Endothelial cell of umbilical vein (primary cell): ENCODE measurements around the gene SSH2. TPM values are rescaled to one million over a fixed set of nuclear protein-coding genes. Genes with fewer than 3 reads are reported as not detected.

Source experiments
- BruUV-seq: library from RNA; stranded (reverse); fragments of 400-500 nt; replicated peaks from 2 replicates; lab custom pipeline; 2021; lab: Mats Ljungman, UMichigan
- CTCF ChIA-PET: fragments of 300-600, 350-600 bp; sonication (Branson Sonifier 250); formaldehyde crosslinking; loops from one replicate; lab custom pipeline; 2021; ENCODE audit warnings: antibody characterized with exemption, inconsistent platforms; lab: Charles Lee
- POLR2A ChIA-PET: fragments of 300-600, 350-600 bp; sonication (Branson Sonifier 250); formaldehyde crosslinking; loops from one replicate; lab custom pipeline; 2021; ENCODE audit warnings: antibody characterized with exemption, inconsistent platforms; lab: Charles Lee
- DNase-seq: peaks from one replicate; pipeline ENCODE4 v3.0.0-alpha.2; 2011; ENCODE audit warnings: low read depth, low spot score
- FAIRE-seq: peaks from 2 replicates; lab custom pipeline; 2011; peaks lifted over from hg19 to GRCh38; lab: Jason Lieb, UNC
- H2AFZ ChIP-seq: 2 replicates; pipeline ENCODE4 v1.6.0; 2012; ENCODE audit warnings: low read depth, low read length, control low read depth, inconsistent platforms
- H3K27ac ChIP-seq: 2 replicates; pipeline ENCODE4 v1.5.1; 2011; ENCODE audit warnings: low read depth, mild to moderate bottlenecking, control low read depth, low read length, moderate library complexity; ENCODE audit not compliant: insufficient read depth
- H3K27me3 ChIP-seq, 2 experiments: 2 replicates each; pipeline versions ENCODE4 v1.6.0 to v1.6.1; 2011; ENCODE audit warnings: low read length in 2 of 2, mixed read lengths in 1 of 2; ENCODE audit not compliant: control insufficient read depth in 2 of 2, insufficient read depth in 2 of 2
- H3K36me3 ChIP-seq, 2 experiments: 2 replicates in 1 of 2; 3 replicates in 1 of 2; pipeline ENCODE4 v1.5.1; 2011; ENCODE audit warnings: low read length in 2 of 2, mild to moderate bottlenecking in 1 of 2, moderate library complexity in 1 of 2; ENCODE audit not compliant: control insufficient read depth in 2 of 2, insufficient read depth in 2 of 2; ENCODE audit errors: extremely low read depth in 1 of 2
- H3K4me1 ChIP-seq: 3 replicates; pipeline ENCODE4 v1.5.1; 2011; ENCODE audit warnings: mild to moderate bottlenecking, low read length; ENCODE audit not compliant: control insufficient read depth, insufficient read depth; ENCODE audit errors: extremely low read depth
- H3K4me2 ChIP-seq: 2 replicates; pipeline ENCODE4 v1.6.1; 2011; ENCODE audit warnings: low read length, control low read depth, mixed read lengths; ENCODE audit not compliant: insufficient read depth
- H3K4me3 ChIP-seq, 3 experiments: fragments of 200-600 bp in 1 of 3; sonication (generic), shearing (Covaris generic) in 1 of 3; replicated peaks in 1 of 3; 2 replicates each; pipeline ENCODE4 v1.5.1; 2011 to 2016; ENCODE audit warnings: control low read depth in 3 of 3, low read length in 3 of 3, mild to moderate bottlenecking in 2 of 3, inconsistent platforms in 1 of 3, low read depth in 1 of 3, moderate library complexity in 1 of 3; ENCODE audit not compliant: insufficient read depth in 1 of 3
- H3K79me2 ChIP-seq: 2 replicates; pipeline ENCODE4 v1.6.0; 2012; ENCODE audit warnings: low read length, inconsistent platforms; ENCODE audit not compliant: control insufficient read depth, insufficient read depth
- H3K9ac ChIP-seq: replicated peaks from 2 replicates; pipeline ENCODE3; 2011; ENCODE audit warnings: low read length, control low read depth; ENCODE audit not compliant: insufficient read depth; ENCODE audit errors: extremely low read depth
- H3K9me1 ChIP-seq: replicated peaks from 3 replicates; pipeline ENCODE4 v1.6.0; 2011; ENCODE audit warnings: mild to moderate bottlenecking, low read length; ENCODE audit not compliant: control insufficient read depth, insufficient read depth; ENCODE audit errors: extremely low read depth
- H3K9me3 ChIP-seq: replicated peaks from 2 replicates; pipeline ENCODE4 v1.5.1; 2012; ENCODE audit warnings: low read length, inconsistent platforms; ENCODE audit not compliant: control insufficient read depth, insufficient read depth
- H4K20me1 ChIP-seq: replicated peaks from 2 replicates; pipeline ENCODE3; 2011; ENCODE audit warnings: mild to moderate bottlenecking, low read length; ENCODE audit not compliant: control insufficient read depth, insufficient read depth; ENCODE audit errors: extremely low read depth
- EZH2 ChIP-seq: IDR thresholded peaks from 2 replicates; pipeline ENCODE4 v1.6.1; 2012; ENCODE audit warnings: borderline replicate concordance, low read depth, mild to moderate bottlenecking, moderate library complexity, low read length, inconsistent platforms; ENCODE audit not compliant: severe bottlenecking
- FOS ChIP-seq: IDR thresholded peaks from 2 replicates; pipeline ENCODE4 v1.6.1; 2011; ENCODE audit warnings: mild to moderate bottlenecking, low read length, moderate library complexity, borderline replicate concordance; ENCODE audit not compliant: insufficient read depth
- GATA2 ChIP-seq: IDR thresholded peaks from 2 replicates; pipeline ENCODE4 v1.7.0; 2011; ENCODE audit warnings: low read depth, mild to moderate bottlenecking, moderate library complexity, mixed read lengths, low read length; ENCODE audit not compliant: insufficient read length, insufficient read depth
- JUN ChIP-seq: IDR thresholded peaks from 2 replicates; pipeline ENCODE4 v1.6.1; 2011; ENCODE audit warnings: borderline replicate concordance, low read depth; ENCODE audit not compliant: insufficient read length, insufficient read depth
- MYC ChIP-seq: IDR thresholded peaks from one replicate; pipeline ENCODE4 v1.6.1; 2011; ENCODE audit warnings: mild to moderate bottlenecking, low read depth, low read length
- POLR2A ChIP-seq: IDR thresholded peaks from 2 replicates; pipeline ENCODE4 v1.6.1; 2012; ENCODE audit warnings: low read depth, mild to moderate bottlenecking, control low read depth, low read length
- POLR2AphosphoS5 ChIP-seq: IDR thresholded peaks from 2 replicates; pipeline ENCODE4 v1.6.1; 2012; ENCODE audit warnings: low read depth, mild to moderate bottlenecking, control low read depth, low read length, moderate library complexity; ENCODE audit not compliant: insufficient read depth
- dilution Hi-C: fragments of 300-500 bp; cut with MboI; formaldehyde crosslinking; loops from one replicate; pipeline ENCODE4 v1.15.0; 2019; ENCODE audit warnings: low sequenced_read_pairs; ENCODE audit not compliant: extremely low pct_ligation_motif_present
- intact Hi-C: fragments of 100-400 bp; cut with micrococcal nuclease; formaldehyde crosslinking; loops from one replicate; pipeline ENCODE4 v1.10.0; 2022
- polyA plus RNA-seq, 4 experiments: library from polyadenylated mRNA; depleted of rRNA in 3 of 4; stranded (reverse) in 3 of 4; unstranded in 1 of 4; fragments of >200 nt; gene quantifications; 2 replicates each; pipeline versions ENCODE4 v1.2.1 to v1.2.3, GENCODE V29; 2011 to 2012; ENCODE audit warnings: missing spikeins in 1 of 4
- total RNA-seq: library from RNA; stranded (reverse); gene quantifications from 2 replicates; pipeline ENCODE4 v1.2.3, GENCODE V29; 2021
- TF ChIP-seq, protein P1 (sequence below), 2 donors: IDR thresholded peaks; 1 replicate in 1 of 2; 2 replicates in 1 of 2; pipeline ENCODE4 v1.5.1; 2011; ENCODE audit warnings: low read length in 2 of 2, mild to moderate bottlenecking in 2 of 2, moderate library complexity in 2 of 2, control low read depth in 1 of 2, inconsistent platforms in 1 of 2, low read depth in 1 of 2; ENCODE audit not compliant: insufficient read depth in 1 of 2; ENCODE audit errors: extremely low read depth in 1 of 2
- TF ChIP-seq, protein P2 (sequence below): IDR thresholded peaks from 2 replicates; pipeline ENCODE4 v1.6.1; 2011; ENCODE audit not compliant: insufficient read depth, insufficient read length

SSH2 gene
- total and polyA plus RNA-seq, 2 donors (not counting 3 experiments of a cell fraction or from before 2014, with no cell fraction given): 24.6 to 60.9 TPM

DNA sequence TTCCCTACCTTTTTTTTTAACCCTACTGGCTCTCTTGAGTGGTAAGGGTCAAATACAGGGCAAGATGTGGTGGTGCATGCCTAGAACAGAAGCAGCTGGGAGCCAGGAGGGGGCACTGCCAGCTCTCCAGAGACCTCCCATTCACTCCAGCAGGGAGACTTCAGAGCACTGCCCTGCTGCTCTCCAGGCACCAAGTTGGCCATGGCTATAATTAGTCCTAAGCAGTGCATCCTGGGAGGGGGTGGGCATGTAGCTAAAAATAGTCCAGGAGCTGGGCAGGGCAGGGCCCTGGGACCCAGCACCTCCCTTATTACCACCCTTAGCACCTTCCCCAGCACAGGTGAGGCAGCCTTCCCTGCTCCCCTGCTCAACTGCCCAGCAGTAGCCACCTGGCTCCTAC, 310.8 kb downstream of the SSH2 start:
- Histone ChIP-seq H3K4me1 (peaks cover 27% of the 10 kb centered on the region), H3K4me2 (no peak overlapping the region), H3K27me3 (no peaks in the 10 kb centered on the region), H4K20me1 (no peaks in the 10 kb centered on the region), H3K9me3 (no peaks in the 10 kb centered on the region), H3K4me3 (no peak overlapping the region), H3K9me1 (no peaks in the 10 kb centered on the region), H3K9ac (no peak overlapping the region), H2AFZ (no peak overlapping the region), H3K27ac (no peak overlapping the region), H3K36me3 (no peaks in the 10 kb centered on the region), H3K79me2 (no peaks in the 10 kb centered on the region)
- peak; percentile 81 for FAIRE-seq
- CTCF ChIA-PET: interaction anchor here (0.8 to 6.9 kb wide), 10 partner anchors 8 to 475 kb away, joined by 3 to 120 read pairs (median 74); partner anchors contain the start of genes ANKRD13B and SSH2
- POLR2A ChIA-PET: no interaction called here
- BruUV-seq: no TSS peak
- intact Hi-C loops: loop anchor here (1.0 to 5.0 kb wide), 4 partner anchors 22 to 160 kb away; partner anchors contain the start of genes ABHD15 and TP53I13
- no peak for TF ChIP-seq EZH2
- TF ChIP-seq, protein P1, sequence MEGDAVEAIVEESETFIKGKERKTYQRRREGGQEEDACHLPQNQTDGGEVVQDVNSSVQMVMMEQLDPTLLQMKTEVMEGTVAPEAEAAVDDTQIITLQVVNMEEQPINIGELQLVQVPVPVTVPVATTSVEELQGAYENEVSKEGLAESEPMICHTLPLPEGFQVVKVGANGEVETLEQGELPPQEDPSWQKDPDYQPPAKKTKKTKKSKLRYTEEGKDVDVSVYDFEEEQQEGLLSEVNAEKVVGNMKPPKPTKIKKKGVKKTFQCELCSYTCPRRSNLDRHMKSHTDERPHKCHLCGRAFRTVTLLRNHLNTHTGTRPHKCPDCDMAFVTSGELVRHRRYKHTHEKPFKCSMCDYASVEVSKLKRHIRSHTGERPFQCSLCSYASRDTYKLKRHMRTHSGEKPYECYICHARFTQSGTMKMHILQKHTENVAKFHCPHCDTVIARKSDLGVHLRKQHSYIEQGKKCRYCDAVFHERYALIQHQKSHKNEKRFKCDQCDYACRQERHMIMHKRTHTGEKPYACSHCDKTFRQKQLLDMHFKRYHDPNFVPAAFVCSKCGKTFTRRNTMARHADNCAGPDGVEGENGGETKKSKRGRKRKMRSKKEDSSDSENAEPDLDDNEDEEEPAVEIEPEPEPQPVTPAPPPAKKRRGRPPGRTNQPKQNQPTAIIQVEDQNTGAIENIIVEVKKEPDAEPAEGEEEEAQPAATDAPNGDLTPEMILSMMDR (IDR thresholded peaks at IDR 0.05; ENCODE audit: extremely low read depth in 1 of 2, insufficient read depth in 1 of 2, low read depth in 1 of 2, low read length in 2 of 2): peak; percentile 45 to 63
- peak; percentile 42 for DNase-seq
- dilution Hi-C loops: no loop called here

DNA sequence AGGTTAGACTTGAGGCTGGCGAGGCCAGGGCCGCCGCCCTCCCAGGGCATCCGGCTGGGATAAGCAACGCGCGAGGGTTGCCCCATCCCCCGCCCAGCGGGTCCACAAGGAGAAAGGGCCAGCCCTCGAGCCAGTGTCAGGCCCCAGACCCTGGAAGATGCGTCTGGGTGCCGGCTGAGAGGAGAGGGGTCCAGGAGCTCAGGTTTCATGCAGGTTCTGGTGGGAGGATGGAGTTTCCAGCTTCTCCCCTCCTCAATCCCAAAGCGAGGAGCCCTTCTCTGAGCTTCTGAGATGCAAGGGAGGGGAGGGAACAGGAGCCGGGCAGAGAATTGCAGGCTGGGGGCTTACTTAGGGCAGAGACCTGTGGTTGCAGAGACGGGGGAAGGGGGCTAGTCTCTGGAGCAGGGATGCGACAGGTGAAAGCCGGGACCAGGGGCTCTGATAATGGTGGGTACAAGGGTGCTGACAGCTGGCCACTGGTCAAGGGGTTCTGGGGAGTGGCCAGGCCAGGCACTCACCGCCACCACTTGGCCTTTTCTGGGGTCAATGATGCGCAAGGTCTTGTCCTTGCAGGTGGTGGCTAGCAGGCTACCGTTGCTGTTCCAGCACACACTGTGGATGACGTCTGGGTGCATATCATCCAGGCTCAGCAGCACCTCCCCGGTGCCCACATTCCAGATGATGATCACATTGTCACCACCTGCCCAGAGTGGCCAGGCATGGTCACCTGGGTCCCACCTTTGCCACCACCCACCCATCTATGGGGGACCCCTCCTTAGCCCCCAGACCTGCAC, 311.6 kb downstream of the SSH2 start:
- POLR2A ChIA-PET: interaction anchor here (0.6 to 1.0 kb wide), 2 partner anchors 38 to 161 kb away, joined by 3 read pairs; no protein-coding TSS in a partner anchor
- H3K27ac ChIP-seq: no peak overlapping the region

More for the DNA sequence above, 311.6 kb downstream of the SSH2 start:
- peak overlapping the region; percentile 43 for H3K4me2 ChIP-seq
- TF ChIP-seq GATA2 (no peak), POLR2A (no peak), POLR2AphosphoS5 (no peak), MYC (no peak), FOS (no peak), JUN (no peak), EZH2 (no peak)
- TF ChIP-seq, protein P2, sequence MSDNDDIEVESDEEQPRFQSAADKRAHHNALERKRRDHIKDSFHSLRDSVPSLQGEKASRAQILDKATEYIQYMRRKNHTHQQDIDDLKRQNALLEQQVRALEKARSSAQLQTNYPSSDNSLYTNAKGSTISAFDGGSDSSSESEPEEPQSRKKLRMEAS: no peak
- TF ChIP-seq, protein P1 (IDR thresholded peaks at IDR 0.05; ENCODE audit: extremely low read depth in 1 of 2, insufficient read depth in 1 of 2, low read depth in 1 of 2, low read length in 2 of 2): no peak
- no peaks in the 10 kb centered on the region for H3K27me3 ChIP-seq
- H3K4me3 ChIP-seq: no peak overlapping the region
- DNase-seq (no peak), FAIRE-seq (no peak)
- dilution Hi-C loops (no loop called here), intact Hi-C loops (loop anchor here (1.0 to 5.0 kb wide), 4 partner anchors 22 to 161 kb away; partner anchors contain the start of genes ABHD15 and TP53I13)
- H2AFZ ChIP-seq: peak overlapping the region; percentile 69
- CTCF ChIA-PET: interaction anchor here (0.6 to 6.9 kb wide), 36 partner anchors 9 to 487 kb away, joined by 3 to 120 read pairs (median 8); partner anchors contain the start of genes ABHD15, ANKRD13B, SSH2 and TP53I13
- no peaks in the 10 kb centered on the region for H3K9me3 ChIP-seq
- no peak overlapping the region for H3K9ac ChIP-seq
- no peaks in the 10 kb centered on the region for H4K20me1 ChIP-seq
- no TSS peak for BruUV-seq
- H3K36me3 ChIP-seq: no peaks in the 10 kb centered on the region
- H3K9me1 ChIP-seq: no peaks in the 10 kb centered on the region
- H3K4me1 ChIP-seq: peaks cover 33% of the 10 kb centered on the region
- H3K79me2 ChIP-seq: no peaks in the 10 kb centered on the region
